GM12878 (cell line): ENCODE measurements around the gene HPGD. TPM values are rescaled to one million over a fixed set of nuclear protein-coding genes. Genes with fewer than 3 reads are reported as not detected.

ENCODE experiments used
- ATAC-seq: fragments of 200-7000 bp; cut with Tn5 transposase; 3 replicates; pipeline ENCODE4 v1.9.1; 2020; ENCODE audit warnings: mild to moderate bottlenecking, moderate library complexity
- BruUV-seq: library from RNA; stranded (reverse); fragments of 400-500 nt; replicated peaks from 2 replicates; lab custom pipeline; 2021; lab: Mats Ljungman, UMichigan
- CTCF ChIA-PET: fragments of 300-600 bp; sonication (Branson Sonifier 250); formaldehyde crosslinking; extraction: SDS; loops from one replicate; lab custom pipeline; 2021; ENCODE audit warnings: inconsistent platforms; lab: Yijun Ruan, JAX
- POLR2A ChIA-PET: fragments of 350-600 bp; formaldehyde crosslinking; extraction: SDS; loops from one replicate; lab custom pipeline; 2021; ENCODE audit warnings: inconsistent platforms; lab: Charles Lee
- RAD21 ChIA-PET: fragments of 300-600 bp; sonication (Branson Sonifier 250); formaldehyde crosslinking; loops from one replicate; lab custom pipeline; 2023; ENCODE audit warnings: antibody characterized with exemption; ENCODE audit not compliant: unreplicated experiment; lab: Charles Lee
- SMC1A ChIA-PET: fragments of 300-600 bp; sonication (Branson Sonifier 250); formaldehyde crosslinking; loops from one replicate; lab custom pipeline; 2023; ENCODE audit not compliant: unreplicated experiment, uncharacterized antibody; lab: Charles Lee
- DNase-seq: peaks from one replicate; pipeline ENCODE4 v3.0.0-alpha.2; 2011; ENCODE audit warnings: low read depth, low spot score
- FAIRE-seq: peaks from 3 replicates; lab custom pipeline; 2011; peaks lifted over from hg19 to GRCh38; lab: Jason Lieb, UNC
- H2AFZ ChIP-seq: 2 replicates; pipeline ENCODE4 v1.6.0; 2011; ENCODE audit warnings: low read depth, low read length, control low read depth; ENCODE audit not compliant: control insufficient read depth
- H3K27ac ChIP-seq: 2 replicates; pipeline ENCODE4 v1.5.1; 2011; ENCODE audit warnings: control low read depth; ENCODE audit not compliant: control insufficient read depth, insufficient read depth
- H3K27me3 ChIP-seq, 2 experiments: replicated peaks in 1 of 2; 2 replicates each; pipeline versions ENCODE4 v1.6.0 to v1.6.1; 2011; ENCODE audit warnings: low read length in 1 of 2; ENCODE audit not compliant: control insufficient read depth in 2 of 2, insufficient read depth in 2 of 2
- H3K36me3 ChIP-seq, 2 experiments: 2 replicates each; pipeline ENCODE4 v1.5.1; 2011; ENCODE audit warnings: low read length in 1 of 2; ENCODE audit not compliant: control insufficient read depth in 2 of 2, insufficient read depth in 2 of 2
- H3K4me1 ChIP-seq: 2 replicates; pipeline ENCODE4 v1.6.1; 2011; ENCODE audit warnings: mild to moderate bottlenecking, low read length, moderate library complexity, mixed read lengths; ENCODE audit not compliant: control insufficient read depth, insufficient read depth
- H3K4me2 ChIP-seq: 2 replicates; pipeline ENCODE4 v1.6.0; 2011; ENCODE audit warnings: control low read depth; ENCODE audit not compliant: control insufficient read depth, insufficient read depth
- H3K4me3 ChIP-seq: fragments of 200-600 bp; sonication (generic); 2 replicates; pipeline ENCODE4 v1.5.1; 2016
- H3K79me2 ChIP-seq: 2 replicates; pipeline ENCODE4 v1.6.0; 2011; ENCODE audit warnings: low read length; ENCODE audit not compliant: control insufficient read depth, insufficient read depth
- H3K9ac ChIP-seq: 2 replicates; pipeline ENCODE4 v1.8.0; 2011; ENCODE audit warnings: low read length, control low read depth, mixed read lengths; ENCODE audit not compliant: control insufficient read depth, insufficient read depth
- H3K9me3 ChIP-seq: replicated peaks from 3 replicates; pipeline ENCODE4 v1.5.1; 2011; ENCODE audit warnings: mild to moderate bottlenecking, low read length; ENCODE audit not compliant: control insufficient read depth, insufficient read depth
- H4K20me1 ChIP-seq: 2 replicates; pipeline ENCODE4 v1.6.0; 2011; ENCODE audit not compliant: control insufficient read depth, insufficient read depth
- CHD4 ChIP-seq: fragments of 200-600 bp; sonication (generic); IDR thresholded peaks from 2 replicates; pipeline ENCODE4 v1.6.1; 2016; ENCODE audit warnings: mild to moderate bottlenecking
- FOXM1 ChIP-seq: IDR thresholded peaks from 2 replicates; pipeline ENCODE4 v1.6.1; 2012; ENCODE audit warnings: low read depth, mild to moderate bottlenecking, inconsistent platforms, low read length, moderate library complexity
- HCFC1 ChIP-seq: fragments of 150-350 bp; IDR thresholded peaks from 2 replicates; pipeline ENCODE4 v1.6.1; 2014; ENCODE audit warnings: low read length
- IKZF2 ChIP-seq, 2 experiments: fragments of 450-650 bp; IDR thresholded peaks; 2 replicates each; pipeline ENCODE4 v1.6.1; 2017; ENCODE audit warnings: mild to moderate bottlenecking in 2 of 2, moderate library complexity in 2 of 2
- RB1 ChIP-seq: fragments of 450-650 bp; formaldehyde crosslinking; IDR thresholded peaks from 2 replicates; pipeline ENCODE4 v1.6.1; 2017; ENCODE audit warnings: mild to moderate bottlenecking, borderline replicate concordance
- SMARCA5 ChIP-seq: fragments of 450-650 bp; IDR thresholded peaks from 2 replicates; pipeline ENCODE4 v1.6.1; 2017; ENCODE audit warnings: mild to moderate bottlenecking
- TAF1 ChIP-seq: IDR thresholded peaks from 2 replicates; pipeline ENCODE4 v1.6.1; 2011; ENCODE audit warnings: mild to moderate bottlenecking, low read depth, low read length, borderline replicate concordance
- TCF12 ChIP-seq: IDR thresholded peaks from 2 replicates; pipeline ENCODE4 v1.6.1; 2011; ENCODE audit warnings: low read depth, mild to moderate bottlenecking, low read length
- ZNF24 ChIP-seq: fragments of 450-650 bp; IDR thresholded peaks from 2 replicates; pipeline ENCODE4 v1.6.1; 2017; ENCODE audit warnings: antibody characterized with exemption, mild to moderate bottlenecking
- ZNF622 ChIP-seq: fragments of 450-650 bp; IDR thresholded peaks from 2 replicates; pipeline ENCODE4 v1.6.1; 2017; ENCODE audit warnings: mild to moderate bottlenecking, inconsistent platforms
- ZSCAN29 ChIP-seq: fragments of 450-650 bp; IDR thresholded peaks from 2 replicates; pipeline ENCODE4 v1.6.1; 2017; ENCODE audit warnings: mild to moderate bottlenecking, moderate library complexity
- WGBS: methylation state at CpG from one replicate; pipeline ENCODE4 v1.1.6; 2016; ENCODE audit warnings: low lambda C conversion rate; ENCODE audit not compliant: insufficient replicate concordance, insufficient coverage; ENCODE audit errors: missing lambda C conversion rate; 5-methylcytosine and 5-hydroxymethylcytosine counted together
- in situ Hi-C: fragments of 300-500 bp; cut with MboI; formaldehyde crosslinking; loops from 9 replicates; pipeline ENCODE4 v1.14.3; 2018; ENCODE audit warnings: mixed read lengths
- intact Hi-C: fragments of 100-400 bp; cut with micrococcal nuclease; formaldehyde crosslinking; loops from one replicate; pipeline ENCODE4 v1.14.2; 2022; ENCODE audit not compliant: unreplicated experiment
- polyA plus RNA-seq, 11 experiments: library from polyadenylated mRNA; depleted of rRNA in 4 of 11; unstranded in 6 of 11; stranded (reverse) in 5 of 11; fragments of >200 nt; fragmentation: Nextera tagmentation in 4 of 11; fragmentation: Illumina TruSeq in 1 of 11; extraction: Ambion mirVana in 4 of 11; extraction: Trizol in 1 of 11; gene quantifications; 1 replicate in 1 of 11; 2 replicates in 10 of 11; pipeline versions ENCODE4 v1.2.1 to v1.2.3, GENCODE V29; 2011 to 2016; ENCODE audit warnings: inconsistent platforms in 2 of 11, missing spikeins in 2 of 11, low read depth in 1 of 11
- total RNA-seq, 4 experiments: library from RNA; depleted of rRNA in 3 of 4; stranded (reverse); fragments of >200 nt in 3 of 4; fragmentation: Illumina TruSeq in 1 of 4; extraction: Trizol in 1 of 4; gene quantifications; 2 replicates each; pipeline versions ENCODE4 v1.2.1 to v1.2.3, GENCODE V29; 2013 to 2021
- TF ChIP-seq, protein P1 (sequence below): fragments of 450-650 bp; formaldehyde crosslinking; IDR thresholded peaks from 2 replicates; pipeline ENCODE4 v1.4.0; 2022; ENCODE audit warnings: mild to moderate bottlenecking, moderate library complexity
- TF ChIP-seq, protein P2 (sequence below): fragments of 450-650 bp; formaldehyde crosslinking; IDR thresholded peaks from 2 replicates; pipeline ENCODE4 v1.4.0; 2020; ENCODE audit warnings: mild to moderate bottlenecking, moderate library complexity

Gene HPGD
- total and polyA plus RNA-seq, 10 of the 15 experiments (the other 5 are each of a cell fraction or from before 2014, with no cell fraction given): 0.07 to 0.41 (median 0.24) TPM; not detected in 7

DNA sequence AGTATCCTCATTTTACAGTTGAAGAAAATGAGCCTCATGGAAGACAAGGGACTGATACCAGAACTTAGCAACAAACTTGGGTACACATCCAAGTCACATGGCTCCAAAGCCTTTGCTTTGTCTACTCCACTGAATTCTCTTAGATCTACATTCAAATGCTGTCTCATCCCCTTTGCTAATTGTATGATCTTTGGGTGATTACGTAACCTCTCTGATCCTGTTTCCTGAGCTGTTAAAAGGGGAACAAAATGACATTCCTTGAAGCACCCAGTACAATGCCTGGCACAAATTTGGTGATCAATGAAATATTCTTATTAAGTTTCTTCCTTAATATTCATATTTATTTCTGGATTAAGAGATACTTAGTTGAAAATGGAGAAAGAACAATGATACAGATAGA, 5.9 kb upstream of the HPGD start:
- Histone ChIP-seq H3K4me2 (no peak overlapping the region), H3K4me1 (no peaks in the 10 kb centered on the region), H4K20me1 (no peaks in the 10 kb centered on the region), H3K9ac (no peak overlapping the region), H2AFZ (no peak overlapping the region), H3K9me3 (no peaks in the 10 kb centered on the region), H3K27me3 (no peaks in the 10 kb centered on the region; a peak in 1 of 4 replicates), H3K36me3 (no peaks in the 10 kb centered on the region), H3K4me3 (no peak overlapping the region), H3K79me2 (no peaks in the 10 kb centered on the region), H3K27ac (no peak overlapping the region)
- ChIA-PET SMC1A (interaction anchor here (1.3 kb wide), 1 partner anchor 20 kb away, joined by 4 read pairs; no protein-coding TSS in a partner anchor), POLR2A (no interaction called here), RAD21 (no interaction called here), CTCF (interaction anchor here (1.4 kb wide), 1 partner anchor 185 kb away, joined by 3 read pairs; no protein-coding TSS in a partner anchor)
- FAIRE-seq (no peak), DNase-seq (no peak), ATAC-seq (no peak)
- BruUV-seq: no TSS peak
- TF ChIP-seq ZNF622 (no peak), ZSCAN29 (no peak), HCFC1 (no peak)
- WGBS: 91% methylated on average over 1 of the region's 1 CpG
- intact Hi-C loops (no loop called here), in situ Hi-C loops (no loop called here)

DNA sequence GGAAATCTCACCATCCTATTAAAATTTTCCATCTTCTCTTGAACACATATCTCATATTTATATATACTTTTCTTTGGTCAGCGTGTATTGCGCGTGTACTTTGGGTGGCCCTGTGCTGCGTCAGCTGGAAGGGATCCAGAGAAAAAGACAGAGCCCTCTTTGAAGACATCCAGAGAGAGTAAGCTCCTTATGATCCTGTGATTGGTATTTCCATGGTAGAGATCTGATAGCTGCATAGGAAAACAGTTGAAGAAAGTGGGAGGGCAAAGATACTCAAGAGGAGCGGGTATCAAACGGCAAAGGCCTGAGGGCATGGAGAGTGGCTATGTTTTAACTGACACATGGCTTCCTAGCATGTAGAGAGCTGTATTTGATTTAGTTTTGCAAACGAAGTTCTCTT, 4.4 kb upstream of the HPGD start:
- Histone ChIP-seq H2AFZ (no peak overlapping the region), H3K9ac (no peak overlapping the region), H3K27me3 (peaks cover 6 to 10% of the 10 kb centered on the region in 2 experiments), H3K4me3 (no peak overlapping the region), H3K36me3 (no peaks in the 10 kb centered on the region), H3K27ac (no peak overlapping the region), H3K79me2 (no peaks in the 10 kb centered on the region), H3K9me3 (no peaks in the 10 kb centered on the region), H3K4me1 (no peaks in the 10 kb centered on the region), H4K20me1 (no peaks in the 10 kb centered on the region), H3K4me2 (no peak overlapping the region)
- WGBS: 52% methylated on average over 7 of the region's 7 CpGs
- ChIA-PET RAD21 (no interaction called here), SMC1A (no interaction called here), POLR2A (no interaction called here), CTCF (no interaction called here)
- TF ChIP-seq HCFC1: no peak
- TF ChIP-seq CHD4: no peak
- TF ChIP-seq TAF1: no peak
- no peak for TF ChIP-seq IKZF2 (IDR thresholded peaks at IDR 0.05)
- no peak for TF ChIP-seq SMARCA5
- no peak for TF ChIP-seq RB1
- TF ChIP-seq, protein P1, sequence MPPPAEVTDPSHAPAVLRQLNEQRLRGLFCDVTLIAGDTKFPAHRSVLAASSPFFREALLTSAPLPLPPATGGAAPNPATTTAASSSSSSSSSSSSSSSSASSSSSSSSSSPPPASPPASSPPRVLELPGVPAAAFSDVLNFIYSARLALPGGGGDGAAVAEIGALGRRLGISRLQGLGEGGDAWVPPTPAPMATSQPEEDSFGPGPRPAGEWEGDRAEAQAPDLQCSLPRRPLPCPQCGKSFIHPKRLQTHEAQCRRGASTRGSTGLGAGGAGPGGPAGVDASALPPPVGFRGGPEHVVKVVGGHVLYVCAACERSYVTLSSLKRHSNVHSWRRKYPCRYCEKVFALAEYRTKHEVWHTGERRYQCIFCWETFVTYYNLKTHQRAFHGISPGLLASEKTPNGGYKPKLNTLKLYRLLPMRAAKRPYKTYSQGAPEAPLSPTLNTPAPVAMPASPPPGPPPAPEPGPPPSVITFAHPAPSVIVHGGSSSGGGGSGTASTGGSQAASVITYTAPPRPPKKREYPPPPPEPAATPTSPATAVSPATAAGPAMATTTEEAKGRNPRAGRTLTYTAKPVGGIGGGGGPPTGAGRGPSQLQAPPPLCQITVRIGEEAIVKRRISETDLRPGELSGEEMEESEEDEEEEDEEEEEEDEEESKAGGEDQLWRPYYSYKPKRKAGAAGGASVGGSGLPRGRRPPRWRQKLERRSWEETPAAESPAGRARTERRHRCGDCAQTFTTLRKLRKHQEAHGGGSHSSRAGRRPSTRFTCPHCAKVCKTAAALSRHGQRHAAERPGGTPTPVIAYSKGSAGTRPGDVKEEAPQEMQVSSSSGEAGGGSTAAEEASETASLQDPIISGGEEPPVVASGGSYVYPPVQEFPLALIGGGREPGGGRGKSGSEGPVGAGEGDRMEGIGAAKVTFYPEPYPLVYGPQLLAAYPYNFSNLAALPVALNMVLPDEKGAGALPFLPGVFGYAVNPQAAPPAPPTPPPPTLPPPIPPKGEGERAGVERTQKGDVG (CRISPR knock-in tag): no peak
- no peak for TF ChIP-seq TCF12
- TF ChIP-seq ZNF24: no peak
- TF ChIP-seq, protein P2, sequence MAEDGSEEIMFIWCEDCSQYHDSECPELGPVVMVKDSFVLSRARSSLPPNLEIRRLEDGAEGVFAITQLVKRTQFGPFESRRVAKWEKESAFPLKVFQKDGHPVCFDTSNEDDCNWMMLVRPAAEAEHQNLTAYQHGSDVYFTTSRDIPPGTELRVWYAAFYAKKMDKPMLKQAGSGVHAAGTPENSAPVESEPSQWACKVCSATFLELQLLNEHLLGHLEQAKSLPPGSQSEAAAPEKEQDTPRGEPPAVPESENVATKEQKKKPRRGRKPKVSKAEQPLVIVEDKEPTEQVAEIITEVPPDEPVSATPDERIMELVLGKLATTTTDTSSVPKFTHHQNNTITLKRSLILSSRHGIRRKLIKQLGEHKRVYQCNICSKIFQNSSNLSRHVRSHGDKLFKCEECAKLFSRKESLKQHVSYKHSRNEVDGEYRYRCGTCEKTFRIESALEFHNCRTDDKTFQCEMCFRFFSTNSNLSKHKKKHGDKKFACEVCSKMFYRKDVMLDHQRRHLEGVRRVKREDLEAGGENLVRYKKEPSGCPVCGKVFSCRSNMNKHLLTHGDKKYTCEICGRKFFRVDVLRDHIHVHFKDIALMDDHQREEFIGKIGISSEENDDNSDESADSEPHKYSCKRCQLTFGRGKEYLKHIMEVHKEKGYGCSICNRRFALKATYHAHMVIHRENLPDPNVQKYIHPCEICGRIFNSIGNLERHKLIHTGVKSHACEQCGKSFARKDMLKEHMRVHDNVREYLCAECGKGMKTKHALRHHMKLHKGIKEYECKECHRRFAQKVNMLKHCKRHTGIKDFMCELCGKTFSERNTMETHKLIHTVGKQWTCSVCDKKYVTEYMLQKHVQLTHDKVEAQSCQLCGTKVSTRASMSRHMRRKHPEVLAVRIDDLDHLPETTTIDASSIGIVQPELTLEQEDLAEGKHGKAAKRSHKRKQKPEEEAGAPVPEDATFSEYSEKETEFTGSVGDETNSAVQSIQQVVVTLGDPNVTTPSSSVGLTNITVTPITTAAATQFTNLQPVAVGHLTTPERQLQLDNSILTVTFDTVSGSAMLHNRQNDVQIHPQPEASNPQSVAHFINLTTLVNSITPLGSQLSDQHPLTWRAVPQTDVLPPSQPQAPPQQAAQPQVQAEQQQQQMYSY (CRISPR knock-in tag): no peak
- no peak for TF ChIP-seq FOXM1
- no TSS peak for BruUV-seq
- in situ Hi-C loops: no loop called here
- DNase-seq: no peak
- intact Hi-C loops: no loop called here
- ATAC-seq: no peak
- FAIRE-seq: no peak
